ENCODE results near the gene ANXA9. TPM values are rescaled to one million over a fixed set of nuclear protein-coding genes. Genes with fewer than 3 reads are reported as not detected.
A peak's percentile ranks its signal among the peaks of the same experiment; 100 is the strongest.

The ANXA9 gene
- total RNA-seq, 1 experiment from 2014 or later, result 42.5 TPM

GRCh38 chr1:150971583-150972416 lies 10.3 kb upstream of the ANXA9 start:
- no peaks in the 10 kb centered on the region for H3K9me3 ChIP-seq
- no peaks in the 10 kb centered on the region for H3K27me3 ChIP-seq (replicated peaks; ENCODE audit: control insufficient read depth, insufficient read depth, low read length)
- Mint-ChIP-seq H3K4me1 (ENCODE audit: low read depth, unreplicated experiment) (peaks cover 49% of the 10 kb centered on the region), H3K36me3 (ENCODE audit: insufficient read depth, unreplicated experiment) (peaks cover 55% of the 10 kb centered on the region), H3K4me3 (ENCODE audit: unreplicated experiment) (peak overlapping the region; percentile 91), H3K9me3 (ENCODE audit: unreplicated experiment) (no peaks in the 10 kb centered on the region), H3K27ac (ENCODE audit: unreplicated experiment) (peak overlapping the region; percentile 91), H3K27me3 (ENCODE audit: insufficient read depth, unreplicated experiment) (no peaks in the 10 kb centered on the region)
- H3K4me3 ChIP-seq (ENCODE audit: low read depth, low read length), result peak overlapping the region; percentile 96
- ChIA-PET CTCF (interaction anchor here (1.0 to 2.9 kb wide), 4 partner anchors 10 to 34 kb away, joined by 3 to 28 read pairs (median 7); partner anchors contain the start of genes ANXA9 and MINDY1), POLR2A (interaction anchor here (0.9 to 3.1 kb wide), 5 partner anchors 9 to 218 kb away, joined by 3 to 19 read pairs (median 6); partner anchors contain the start of genes ANXA9, MINDY1 and VPS72)
- peaks cover 12% of the 10 kb centered on the region for H3K36me3 ChIP-seq (ENCODE audit: control insufficient read depth, insufficient read depth, low read length)
- TF ChIP-seq, protein P1, sequence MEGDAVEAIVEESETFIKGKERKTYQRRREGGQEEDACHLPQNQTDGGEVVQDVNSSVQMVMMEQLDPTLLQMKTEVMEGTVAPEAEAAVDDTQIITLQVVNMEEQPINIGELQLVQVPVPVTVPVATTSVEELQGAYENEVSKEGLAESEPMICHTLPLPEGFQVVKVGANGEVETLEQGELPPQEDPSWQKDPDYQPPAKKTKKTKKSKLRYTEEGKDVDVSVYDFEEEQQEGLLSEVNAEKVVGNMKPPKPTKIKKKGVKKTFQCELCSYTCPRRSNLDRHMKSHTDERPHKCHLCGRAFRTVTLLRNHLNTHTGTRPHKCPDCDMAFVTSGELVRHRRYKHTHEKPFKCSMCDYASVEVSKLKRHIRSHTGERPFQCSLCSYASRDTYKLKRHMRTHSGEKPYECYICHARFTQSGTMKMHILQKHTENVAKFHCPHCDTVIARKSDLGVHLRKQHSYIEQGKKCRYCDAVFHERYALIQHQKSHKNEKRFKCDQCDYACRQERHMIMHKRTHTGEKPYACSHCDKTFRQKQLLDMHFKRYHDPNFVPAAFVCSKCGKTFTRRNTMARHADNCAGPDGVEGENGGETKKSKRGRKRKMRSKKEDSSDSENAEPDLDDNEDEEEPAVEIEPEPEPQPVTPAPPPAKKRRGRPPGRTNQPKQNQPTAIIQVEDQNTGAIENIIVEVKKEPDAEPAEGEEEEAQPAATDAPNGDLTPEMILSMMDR (IDR thresholded peaks at IDR 0.05; ENCODE audit: insufficient read depth in 1 of 2, low read depth in 1 of 2, low read length in 1 of 2, severe bottlenecking in 1 of 2, unreplicated experiment in 1 of 2), result no peak
- intact Hi-C loops (cut with micrococcal nuclease; ENCODE audit: unreplicated experiment), result loop anchor here (1.0 to 10.0 kb wide), 4 partner anchors 8 to 407 kb away; partner anchors contain the start of gene SETDB1
- BruUV-seq (replicated peaks), result TSS peak; percentile 17
- peaks cover 55% of the 10 kb centered on the region for H3K4me1 ChIP-seq
- peak; percentile 72 to 73 for DNase-seq

- H3K4me1 Mint-ChIP-seq (ENCODE audit: low read depth, unreplicated experiment), result peaks cover 56% of the 10 kb centered on the region
- ChIA-PET POLR2A (interaction anchor here (3.1 kb wide), 1 partner anchor 9 kb away, joined by 19 read pairs; the partner anchor contains the start of gene ANXA9), CTCF (interaction anchor here (2.9 kb wide), 1 partner anchor 9 kb away, joined by 28 read pairs; the partner anchor contains the start of gene ANXA9)
- H3K9me3 Mint-ChIP-seq (ENCODE audit: unreplicated experiment), result no peaks in the 10 kb centered on the region
- Histone ChIP-seq H3K4me3 (ENCODE audit: low read depth, low read length) (peak overlapping the region; percentile 96), H3K27me3 (replicated peaks; ENCODE audit: control insufficient read depth, insufficient read depth, low read length) (no peaks in the 10 kb centered on the region), H3K9me3 (no peaks in the 10 kb centered on the region), H3K36me3 (ENCODE audit: control insufficient read depth, insufficient read depth, low read length) (peaks cover 7% of the 10 kb centered on the region), H3K4me1 (peaks cover 62% of the 10 kb centered on the region)
- DNase-seq, result no peak
- H3K27me3 Mint-ChIP-seq (ENCODE audit: insufficient read depth, unreplicated experiment), result no peaks in the 10 kb centered on the region
- TF ChIP-seq, protein P1 (IDR thresholded peaks at IDR 0.05; ENCODE audit: insufficient read depth in 1 of 2, low read depth in 1 of 2, low read length in 1 of 2, severe bottlenecking in 1 of 2, unreplicated experiment in 1 of 2), result no peak
- TSS peak; percentile 32 for BruUV-seq (replicated peaks)
- peak overlapping the region; percentile 91 for H3K27ac Mint-ChIP-seq (ENCODE audit: unreplicated experiment)
- intact Hi-C loops (cut with micrococcal nuclease; ENCODE audit: unreplicated experiment), result loop anchor here (10.0 kb wide), 1 partner anchor 408 kb away; no protein-coding TSS in a partner anchor
- H3K4me3 Mint-ChIP-seq (ENCODE audit: unreplicated experiment), result peak overlapping the region; percentile 91
- H3K36me3 Mint-ChIP-seq (ENCODE audit: insufficient read depth, unreplicated experiment), result peaks cover 50% of the 10 kb centered on the region
These were observed 9.6 kb upstream of the ANXA9 start for GRCh38 chr1:150972417-150972940.

- intact Hi-C loops (cut with micrococcal nuclease; ENCODE audit: unreplicated experiment), result loop anchor here (10.0 kb wide), 1 partner anchor 409 kb away; no protein-coding TSS in a partner anchor
These were observed 8.7 kb upstream of the ANXA9 start for GRCh38 chr1:150973258-150973835.

More at GRCh38 chr1:150973258-150973835, 8.7 kb upstream of the ANXA9 start:
- no peaks in the 10 kb centered on the region for H3K27me3 ChIP-seq (replicated peaks; ENCODE audit: control insufficient read depth, insufficient read depth, low read length)
- peaks cover 54% of the 10 kb centered on the region for H3K4me1 Mint-ChIP-seq (ENCODE audit: low read depth, unreplicated experiment)
- ChIA-PET POLR2A (interaction anchor here (0.6 kb wide), 1 partner anchor 9 kb away, joined by 3 read pairs; no protein-coding TSS in a partner anchor), CTCF (interaction anchor here (1.6 to 2.9 kb wide), 2 partner anchors 8 to 51 kb away, joined by 4 to 28 read pairs; partner anchors contain the start of gene ANXA9)
- no peaks in the 10 kb centered on the region for H3K9me3 Mint-ChIP-seq (ENCODE audit: unreplicated experiment)
- peak overlapping the region; percentile 91 for H3K27ac Mint-ChIP-seq (ENCODE audit: unreplicated experiment)
- peaks cover 43% of the 10 kb centered on the region for H3K36me3 Mint-ChIP-seq (ENCODE audit: insufficient read depth, unreplicated experiment)
- H3K27me3 Mint-ChIP-seq (ENCODE audit: insufficient read depth, unreplicated experiment), result no peaks in the 10 kb centered on the region
- peak overlapping the region; percentile 91 for H3K4me3 Mint-ChIP-seq (ENCODE audit: unreplicated experiment)
- DNase-seq, result peak in 1 of 2 experiments; percentile 26
- no peaks in the 10 kb centered on the region for H3K9me3 ChIP-seq
- TF ChIP-seq, protein P1 (IDR thresholded peaks at IDR 0.05; ENCODE audit: insufficient read depth in 1 of 2, low read depth in 1 of 2, low read length in 1 of 2, severe bottlenecking in 1 of 2, unreplicated experiment in 1 of 2), result no peak
- BruUV-seq (replicated peaks), result no TSS peak
- peaks cover 1% of the 10 kb centered on the region; the same call in 1 of the 2 replicates for H3K36me3 ChIP-seq (ENCODE audit: control insufficient read depth, insufficient read depth, low read length)
- H3K4me3 ChIP-seq (ENCODE audit: low read depth, low read length), result peak overlapping the region; percentile 96
- H3K4me1 ChIP-seq, result peaks cover 71% of the 10 kb centered on the region

Data from Caco-2 (cell line).